Measurements from ENCODE around the gene HPF1.
"Not testable (repeated sequence)": the region's sequence is repeated elsewhere in the genome, so short reads cannot be mapped to it uniquely, and the experiment has no call there.

HPF1 gene

DNA sequence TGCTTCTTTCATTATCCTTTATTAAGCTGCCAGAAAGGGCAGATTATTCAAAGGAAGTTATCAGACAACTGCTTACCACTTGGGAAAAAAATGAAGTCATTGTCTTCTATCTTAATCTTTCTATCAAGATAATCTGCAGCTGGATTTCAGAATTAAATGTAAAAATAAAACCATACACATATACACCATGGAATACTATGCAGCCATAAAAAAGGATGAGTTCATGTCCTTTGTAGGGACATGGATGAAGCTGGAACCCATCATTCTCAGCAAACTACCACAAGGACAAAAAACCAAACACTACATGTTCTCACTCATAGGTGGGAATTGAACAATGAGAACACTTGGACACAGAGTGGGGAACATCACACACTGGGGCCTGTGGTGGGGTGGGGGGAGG, 19.1 kb downstream of the HPF1 start:
- not testable (repeated sequence) for DNase-seq (ENCODE audit: low read depth in 2 of 2)

DNA sequence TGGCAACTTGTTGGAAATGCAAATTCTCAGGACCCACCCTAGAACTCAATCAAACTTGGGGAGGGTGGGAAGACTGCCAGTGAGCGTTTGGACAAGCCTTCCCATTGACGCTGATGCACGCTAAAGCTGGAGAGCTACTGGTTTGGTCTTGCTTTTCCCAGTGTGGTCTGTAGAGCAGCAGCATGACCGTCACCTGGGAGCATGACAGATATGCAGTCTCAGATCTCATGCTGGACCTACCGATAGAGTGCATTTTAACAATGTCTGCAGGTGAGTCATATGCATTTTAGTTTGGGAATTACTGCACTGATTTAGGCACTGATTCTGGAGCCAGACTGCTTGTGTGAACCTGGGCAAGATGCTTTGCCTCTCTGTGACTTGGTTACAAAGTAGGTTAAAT, 27.2 kb downstream of the HPF1 start:
- DNase-seq (ENCODE audit: low read depth in 2 of 2): no peak

DNA sequence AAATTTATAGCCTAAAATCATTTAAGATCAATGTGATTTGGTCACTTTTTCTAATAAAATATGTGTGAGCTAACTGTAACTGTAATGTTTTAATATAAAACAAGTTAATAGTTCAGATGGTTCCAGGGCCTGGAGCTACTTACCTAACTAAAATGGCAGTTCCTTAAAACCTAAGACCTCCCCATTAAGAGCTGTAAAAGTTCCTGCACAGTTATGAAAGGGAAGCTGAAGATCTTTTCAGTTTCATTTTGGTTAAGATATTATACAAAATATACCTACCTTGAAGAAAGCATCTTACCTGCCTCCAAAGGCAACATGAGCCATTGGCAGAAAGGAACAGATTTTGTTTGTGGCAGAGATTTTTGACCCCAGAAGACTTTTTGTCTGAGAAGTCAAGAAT, 30.1 kb downstream of the HPF1 start:
- no peak for DNase-seq (ENCODE audit: low read depth in 2 of 2)

- DNase-seq (ENCODE audit: low read depth in 2 of 2): no peak
Observed at GRCh38 chr4:169724260-169724659, 33.5 kb downstream of the HPF1 start.

GRCh38 chr4:169723207-169723965, 34.4 kb downstream of the HPF1 start:
- no peak for DNase-seq (ENCODE audit: low read depth in 2 of 2)

DNA sequence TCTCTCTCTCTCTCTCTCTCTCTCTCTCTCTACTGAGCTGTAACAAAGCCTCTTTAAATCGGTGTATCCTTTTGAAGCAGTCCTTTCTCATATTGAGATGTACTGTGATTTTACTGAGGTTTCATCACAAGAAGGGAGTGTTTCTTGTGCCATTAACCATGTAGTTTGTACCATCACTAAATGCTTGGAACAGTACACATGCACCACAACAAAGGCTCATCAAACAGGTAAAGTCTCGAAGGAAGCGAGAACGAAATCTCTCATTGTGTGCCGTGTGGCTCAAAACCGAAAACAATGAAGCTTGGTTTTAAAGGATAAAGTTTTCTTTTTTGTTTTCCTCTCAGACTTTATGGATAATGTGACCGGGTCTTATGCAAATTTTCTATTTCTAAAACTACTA, 37.2 kb downstream of the HPF1 start:
- no peak for DNase-seq (ENCODE audit: low read depth in 2 of 2)

- DNase-seq (ENCODE audit: low read depth in 2 of 2): no peak
Observed at GRCh38 chr4:169716677-169717076, 41.1 kb downstream of the HPF1 start.

DNA sequence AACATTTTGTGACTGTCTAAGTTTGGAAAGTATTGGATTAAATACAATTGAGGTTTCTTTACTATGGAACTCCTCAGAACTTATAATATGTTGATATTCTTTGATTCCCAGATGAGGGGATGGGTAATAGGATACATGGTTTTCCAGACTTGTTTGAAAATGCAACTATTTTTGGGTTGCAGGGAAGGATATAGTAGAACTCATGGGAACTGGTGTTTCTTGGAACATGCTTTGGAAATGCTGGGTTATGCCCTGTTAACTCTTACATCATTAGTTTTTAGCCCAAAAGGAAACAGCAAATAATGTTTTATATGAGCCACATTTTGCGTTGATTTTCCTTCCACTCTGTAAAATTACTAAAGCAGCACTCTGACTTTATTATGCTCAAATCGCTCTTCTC, 41.9 kb downstream of the HPF1 start:
- DNase-seq (ENCODE audit: low read depth in 2 of 2): no peak

- no peak for DNase-seq (ENCODE audit: low read depth in 2 of 2)
Observed at GRCh38 chr4:169707958-169708643, 49.6 kb downstream of the HPF1 start.

- no peak for DNase-seq (ENCODE audit: low read depth in 2 of 2)
Observed at GRCh38 chr4:169698331-169698730, 59.4 kb downstream of the HPF1 start.

GRCh38 chr4:169690787-169691186, 67.0 kb downstream of the HPF1 start:
- DNase-seq (ENCODE audit: low read depth in 2 of 2): no peak

DNA sequence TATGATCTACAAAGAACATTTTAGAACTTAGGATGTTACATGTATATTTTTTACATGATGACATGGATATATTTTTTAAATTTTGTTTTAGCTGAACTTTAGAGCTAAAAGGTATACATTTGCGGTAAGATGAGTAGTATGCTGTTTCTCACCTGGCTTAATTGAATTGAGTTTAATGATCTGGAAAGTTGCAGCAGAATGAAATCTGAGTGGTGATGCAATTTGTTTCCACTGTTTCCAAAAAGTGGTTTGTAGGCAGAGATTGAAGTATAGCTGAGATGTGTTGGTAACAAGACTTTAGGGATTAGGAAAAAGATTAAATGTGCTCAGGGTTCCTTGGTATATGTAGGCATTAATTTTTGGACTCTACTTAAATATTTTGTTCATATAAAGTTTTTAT, 68.1 kb downstream of the HPF1 start:
- no peak for DNase-seq (ENCODE audit: low read depth in 2 of 2)

DNA sequence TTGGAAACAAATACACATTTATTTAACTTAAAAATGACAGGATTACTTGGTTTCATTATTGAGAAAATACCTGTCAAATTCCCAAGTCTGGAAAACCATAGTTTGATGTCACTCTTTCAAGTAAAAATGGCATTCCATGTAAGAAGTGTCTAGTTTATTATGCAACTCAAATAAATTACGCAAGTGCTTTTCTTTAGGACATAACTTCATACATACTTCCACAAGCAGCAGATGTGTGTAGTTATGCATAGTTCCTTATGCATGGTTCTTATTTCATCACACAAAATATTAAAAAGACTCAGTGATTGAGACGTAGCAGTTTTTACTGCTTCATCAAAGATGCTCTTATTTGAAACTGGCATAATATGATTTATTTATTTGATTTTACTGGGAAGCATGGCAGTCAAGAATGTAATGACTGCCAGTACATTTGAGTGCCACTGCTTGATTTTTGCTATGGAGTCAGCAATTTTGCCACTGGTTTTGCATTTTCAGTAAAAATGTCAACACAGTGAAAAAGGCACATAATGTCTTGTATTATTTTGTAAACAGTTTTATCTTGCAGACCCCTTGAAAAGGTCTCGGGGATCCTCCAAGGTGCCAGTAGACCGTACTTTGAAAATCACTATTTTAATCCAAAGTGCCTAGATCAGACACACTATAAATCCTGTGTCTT, 75.2 kb downstream of the HPF1 start:
- no peak for DNase-seq (ENCODE audit: low read depth in 2 of 2)

All from stimulated activated CD8-positive, alpha-beta memory T cell treated with anti-CD3 and anti-CD28 coated beads, Interleukin-7, amount 100 ng/mL, for 1 hour (primary cell).